ENCODE measurements around the gene MT1E.

GRCh38 chr16:56576585-56577299 lies 48.8 kb upstream of the MT1E start:
- TF ChIP-seq CTCF (IDR thresholded peaks at IDR 0.05) (peak; percentile 72), EZH2 (IDR thresholded peaks at IDR 0.05; ENCODE audit: borderline replicate concordance, insufficient read depth, low read depth, low read length, poor library complexity, severe bottlenecking) (no peak)
